T-helper 17 cell (primary cell): ENCODE data around the gene SMYD1. TPM values are rescaled to one million over a fixed set of nuclear protein-coding genes. Genes with fewer than 3 reads are reported as not detected.
A peak's percentile ranks its signal among the peaks of the same experiment; 100 is the strongest.
"Not testable (repeated sequence)": the region's sequence is repeated elsewhere in the genome, so short reads cannot be mapped to it uniquely, and the experiment has no call there.

Source experiments
- ATAC-seq: fragments of 150-1000 bp; cut with Tn5 transposase; 2 replicates; pipeline ENCODE4 v1.10.0; 2021; ENCODE audit warnings: mild to moderate bottlenecking, moderate library complexity
- DNase-seq, 3 donors: peaks; one replicate each; pipeline versions ENCODE4 v3.0.0 to v3.0.0-alpha.2; 2020 to 2021
- H3K9me3 ChIP-seq: one replicate; pipeline ENCODE4 v1.7.0; 2013; ENCODE audit warnings: low read length, mild to moderate bottlenecking; ENCODE audit not compliant: control insufficient read depth, poor library complexity, severe bottlenecking
- H3K27ac Mint-ChIP-seq: one replicate; pipeline ENCODE4 v1.8.0; 2022; ENCODE audit warnings: mild to moderate bottlenecking, moderate library complexity, mixed read lengths
- H3K27me3 Mint-ChIP-seq: one replicate; pipeline ENCODE4 v1.8.0; 2022; ENCODE audit warnings: mixed read lengths
- H3K36me3 Mint-ChIP-seq: one replicate; pipeline ENCODE4 v1.8.0; 2022; ENCODE audit warnings: low read depth, mixed read lengths
- H3K4me1 Mint-ChIP-seq: one replicate; pipeline ENCODE4 v1.8.0; 2022; ENCODE audit warnings: mild to moderate bottlenecking, mixed read lengths
- H3K4me3 Mint-ChIP-seq: one replicate; pipeline ENCODE4 v1.8.0; 2022; ENCODE audit warnings: mild to moderate bottlenecking, moderate library complexity, mixed read lengths
- total RNA-seq, 4 donors: library from RNA in 2 of 4; stranded (reverse) in 2 of 4; gene quantifications; one replicate each; pipeline ENCODE4 v1.2.3 and lab custom pipeline; 2022 to 2026

SMYD1 gene
- not detected for total RNA-seq
- 0 reads per million in 2 donors for total RNA-seq (lab: John Stamatoyannopoulos, UW)

- Mint-ChIP-seq H3K27ac (no peak within 1 kb of the TSS), H3K4me3 (no peak within 1 kb of the TSS), H3K4me1 (no peaks in the 10 kb centered on the region), H3K27me3 (peaks cover 7% of the 10 kb centered on the region), H3K36me3 (no peaks in the 10 kb centered on the region)
- no peak for DNase-seq
- no peaks in the 10 kb centered on the region for H3K9me3 ChIP-seq
- no peak for ATAC-seq
These were observed at the start of gene SMYD1 for GRCh38 chr2:88067598-88067997. Gene SMYD1, plus strand, starts transcription at chr2:88067825. Its CDS starts 40 bp downstream, at chr2:88067865.

DNA sequence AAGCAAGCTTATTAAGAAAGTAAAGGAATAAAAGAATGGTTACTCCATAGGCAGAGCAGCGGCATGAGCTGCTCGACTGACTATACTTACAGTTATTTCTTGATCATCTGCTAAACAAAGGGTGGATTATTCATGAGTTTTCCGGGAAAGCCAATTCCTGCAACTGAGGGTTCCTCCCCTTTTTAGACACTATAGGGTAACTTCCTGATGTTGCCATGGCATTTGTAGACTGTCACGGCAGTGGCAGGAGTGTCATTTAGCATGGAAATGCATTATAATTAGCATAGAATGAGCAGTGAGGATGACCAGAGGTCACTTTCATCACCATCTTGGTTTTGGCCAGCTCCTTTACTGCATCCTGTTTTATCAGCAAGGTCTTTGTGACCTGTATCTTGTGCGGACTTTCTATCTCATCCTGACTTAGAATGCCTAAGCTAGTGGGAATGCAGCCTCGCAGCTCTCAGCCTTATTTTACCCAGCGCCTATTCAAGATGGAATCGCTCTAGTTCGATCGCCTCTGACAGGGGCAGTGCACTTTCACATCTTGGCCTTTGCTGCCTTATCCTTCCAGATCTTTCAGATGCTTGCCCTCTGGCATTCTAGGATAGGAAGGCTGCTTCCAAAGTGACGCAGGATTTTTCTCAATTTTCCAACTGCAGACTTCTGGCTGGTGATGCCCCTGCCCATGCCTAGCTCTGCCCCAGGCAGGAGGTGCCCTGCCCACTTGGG, 49.4 kb upstream of the SMYD1 start:
- H3K4me3 Mint-ChIP-seq, result peak overlapping the region; percentile 98
- H3K4me1 Mint-ChIP-seq, result peaks cover 17% of the 10 kb centered on the region
- not testable (repeated sequence) for H3K36me3 Mint-ChIP-seq, DNase-seq, ATAC-seq, H3K27me3 Mint-ChIP-seq, H3K9me3 ChIP-seq
- peak overlapping the region; percentile 99 for H3K27ac Mint-ChIP-seq

- Mint-ChIP-seq H3K27me3 (no peaks in the 10 kb centered on the region), H3K27ac (no peak overlapping the region), H3K36me3 (peaks cover 2% of the 10 kb centered on the region), H3K4me1 (peaks cover 17% of the 10 kb centered on the region), H3K4me3 (no peak overlapping the region)
- DNase-seq (no peak), ATAC-seq (no peak)
- H3K9me3 ChIP-seq, result no peaks in the 10 kb centered on the region
These were observed 48.7 kb upstream of the SMYD1 start for GRCh38 chr2:88018909-88019308.

DNA sequence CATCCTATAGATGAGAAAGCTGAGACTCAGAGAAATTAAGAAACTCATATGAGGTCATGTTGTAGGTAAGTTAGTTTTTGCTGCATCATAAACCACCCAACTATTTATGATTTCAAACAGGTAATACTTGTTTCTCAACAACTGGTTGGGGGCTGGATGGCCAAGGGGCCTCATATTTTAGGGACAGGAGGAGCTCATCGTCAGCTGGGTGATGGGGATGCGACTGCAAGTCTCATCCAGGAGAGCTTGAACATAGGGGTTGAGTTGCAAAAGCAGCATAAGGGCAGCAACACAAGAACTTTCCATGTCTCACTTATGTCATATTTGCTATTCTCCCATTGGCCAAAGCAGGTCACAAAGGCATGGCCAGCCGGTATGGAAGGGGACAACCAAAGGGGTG, 47.6 kb upstream of the SMYD1 start:
- DNase-seq (no peak), ATAC-seq (no peak)
- H3K36me3 Mint-ChIP-seq, result peaks cover 2% of the 10 kb centered on the region
- H3K4me3 Mint-ChIP-seq, result no peak overlapping the region
- peaks cover 17% of the 10 kb centered on the region for H3K4me1 Mint-ChIP-seq
- H3K27me3 Mint-ChIP-seq, result no peaks in the 10 kb centered on the region
- no peak overlapping the region for H3K27ac Mint-ChIP-seq
- no peaks in the 10 kb centered on the region for H3K9me3 ChIP-seq

- Mint-ChIP-seq H3K36me3 (no peaks in the 10 kb centered on the region), H3K4me3 (no peak overlapping the region), H3K4me1 (peaks cover 3% of the 10 kb centered on the region), H3K27ac (no peak overlapping the region), H3K27me3 (no peaks in the 10 kb centered on the region)
- ATAC-seq, result no peak
- H3K9me3 ChIP-seq, result no peaks in the 10 kb centered on the region
- DNase-seq, result no peak
These were observed 45.0 kb upstream of the SMYD1 start for GRCh38 chr2:88022669-88022921.

DNA sequence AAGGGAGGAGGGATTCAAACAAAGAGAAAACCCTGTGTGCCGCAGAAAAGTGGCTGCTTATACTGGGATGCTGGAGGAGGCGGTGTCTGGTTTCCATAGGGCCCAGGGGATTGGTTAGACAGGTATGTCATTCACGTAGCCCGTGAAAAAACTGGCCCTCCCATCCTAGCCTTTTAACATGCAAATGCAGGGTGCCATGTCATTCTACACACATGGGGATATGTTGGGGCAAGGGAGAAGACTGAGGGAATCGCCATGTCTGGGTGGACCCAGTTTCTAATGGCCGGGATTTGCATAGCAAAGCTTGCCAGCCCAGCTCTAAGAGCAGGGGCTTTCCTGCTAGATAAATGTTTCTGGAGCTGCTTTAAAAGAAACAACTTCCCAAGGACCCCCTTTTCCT, 43.1 kb upstream of the SMYD1 start:
- no peaks in the 10 kb centered on the region for H3K9me3 ChIP-seq
- Mint-ChIP-seq H3K27ac (no peak overlapping the region), H3K4me3 (no peak overlapping the region), H3K36me3 (peaks cover 7% of the 10 kb centered on the region), H3K4me1 (peaks cover 4% of the 10 kb centered on the region), H3K27me3 (no peaks in the 10 kb centered on the region)
- DNase-seq (no peak), ATAC-seq (no peak)

- H3K4me3 Mint-ChIP-seq, result no peak overlapping the region
- H3K36me3 Mint-ChIP-seq, result peaks cover 7% of the 10 kb centered on the region
- no peak overlapping the region for H3K27ac Mint-ChIP-seq
- H3K27me3 Mint-ChIP-seq, result no peaks in the 10 kb centered on the region
- peaks cover 4% of the 10 kb centered on the region for H3K4me1 Mint-ChIP-seq
- ATAC-seq (no peak), DNase-seq (no peak)
- no peaks in the 10 kb centered on the region for H3K9me3 ChIP-seq
These were observed 39.8 kb upstream of the SMYD1 start for GRCh38 chr2:88027697-88028389.

DNA sequence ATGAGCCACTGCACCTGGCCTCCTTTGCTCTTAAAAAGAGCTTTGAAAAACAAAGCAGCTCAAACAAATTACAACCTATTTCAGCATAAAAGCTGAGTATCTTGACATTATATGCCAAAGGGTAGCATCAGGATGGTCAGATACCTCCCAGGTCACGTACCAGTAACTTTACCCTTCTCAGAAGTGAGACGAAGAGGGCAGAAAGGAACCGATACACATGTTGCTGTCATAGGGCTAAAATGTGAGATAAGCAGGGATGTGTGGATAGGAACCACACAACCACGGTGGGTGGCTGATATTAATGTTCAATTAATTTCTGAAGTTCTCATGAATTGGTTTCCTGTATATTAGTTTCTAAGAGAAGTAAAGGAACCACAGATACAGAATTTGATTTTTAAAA, 38.7 kb upstream of the SMYD1 start:
- no peaks in the 10 kb centered on the region for H3K9me3 ChIP-seq
- ATAC-seq (no peak), DNase-seq (no peak)
- no peak overlapping the region for H3K27ac Mint-ChIP-seq
- H3K4me3 Mint-ChIP-seq, result no peak overlapping the region
- H3K27me3 Mint-ChIP-seq, result no peaks in the 10 kb centered on the region
- H3K4me1 Mint-ChIP-seq, result peaks cover 4% of the 10 kb centered on the region
- peaks cover 7% of the 10 kb centered on the region for H3K36me3 Mint-ChIP-seq

GRCh38 chr2:88032070-88032702, 35.4 kb upstream of the SMYD1 start:
- H3K9me3 ChIP-seq, result no peaks in the 10 kb centered on the region
- ATAC-seq (no peak), DNase-seq (no peak)
- Mint-ChIP-seq H3K4me3 (no peak overlapping the region), H3K4me1 (peaks cover 8% of the 10 kb centered on the region), H3K27me3 (no peaks in the 10 kb centered on the region), H3K36me3 (peaks cover 7% of the 10 kb centered on the region), H3K27ac (no peak overlapping the region)

DNA sequence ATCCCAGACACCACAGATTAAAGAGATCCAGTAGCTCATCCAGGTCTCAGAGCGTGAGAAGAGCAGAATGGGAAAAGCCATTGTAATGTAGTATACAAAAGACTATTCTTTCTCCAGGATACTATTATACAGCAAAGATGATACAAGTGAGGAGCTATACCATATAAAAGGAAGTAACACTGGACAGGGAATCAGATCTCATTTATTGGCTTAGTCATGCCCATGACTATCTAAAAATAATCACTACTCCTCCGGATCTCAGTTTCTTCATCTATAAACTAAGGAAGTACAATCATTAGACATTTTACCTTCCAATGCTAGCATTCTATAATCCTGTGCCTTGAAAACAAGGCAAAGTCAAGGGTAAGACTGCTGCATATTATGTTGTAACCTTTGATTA, 31.4 kb upstream of the SMYD1 start:
- H3K36me3 Mint-ChIP-seq, result peaks cover 5% of the 10 kb centered on the region
- H3K9me3 ChIP-seq, result no peaks in the 10 kb centered on the region
- no peak overlapping the region for H3K4me3 Mint-ChIP-seq
- no peak overlapping the region for H3K27ac Mint-ChIP-seq
- H3K4me1 Mint-ChIP-seq, result peaks cover 14% of the 10 kb centered on the region
- no peak for ATAC-seq
- H3K27me3 Mint-ChIP-seq, result no peaks in the 10 kb centered on the region
- DNase-seq, result no peak

DNA sequence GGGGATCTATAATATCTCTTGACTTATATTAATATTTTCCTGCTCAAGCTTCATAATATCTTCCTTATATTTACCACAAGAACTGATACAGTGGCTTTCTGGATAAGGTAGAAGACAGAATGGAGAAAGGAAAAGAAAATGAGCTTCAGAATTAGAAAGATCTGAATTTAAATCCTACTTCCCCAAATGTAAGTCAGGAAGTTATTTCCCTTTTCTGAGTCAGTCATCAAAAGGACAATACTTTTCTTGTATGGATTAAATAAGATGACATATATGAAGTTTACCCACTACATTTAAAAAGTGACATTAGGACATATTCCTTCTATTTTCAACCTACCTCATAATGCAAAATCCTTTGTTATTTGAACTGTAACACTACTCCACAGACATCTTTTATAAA, 31.0 kb upstream of the SMYD1 start:
- Mint-ChIP-seq H3K4me3 (no peak overlapping the region), H3K27ac (no peak overlapping the region), H3K36me3 (peaks cover 5% of the 10 kb centered on the region), H3K27me3 (no peaks in the 10 kb centered on the region), H3K4me1 (peaks cover 15% of the 10 kb centered on the region)
- no peak for ATAC-seq
- no peaks in the 10 kb centered on the region for H3K9me3 ChIP-seq
- DNase-seq, result no peak

- DNase-seq, result no peak
- no peaks in the 10 kb centered on the region for H3K9me3 ChIP-seq
- ATAC-seq, result no peak
- Mint-ChIP-seq H3K36me3 (peaks cover 7% of the 10 kb centered on the region), H3K4me3 (no peak overlapping the region), H3K27me3 (no peaks in the 10 kb centered on the region), H3K27ac (no peak overlapping the region), H3K4me1 (peaks cover 17% of the 10 kb centered on the region)
These were observed 29.1 kb upstream of the SMYD1 start for GRCh38 chr2:88038263-88039105.

DNA sequence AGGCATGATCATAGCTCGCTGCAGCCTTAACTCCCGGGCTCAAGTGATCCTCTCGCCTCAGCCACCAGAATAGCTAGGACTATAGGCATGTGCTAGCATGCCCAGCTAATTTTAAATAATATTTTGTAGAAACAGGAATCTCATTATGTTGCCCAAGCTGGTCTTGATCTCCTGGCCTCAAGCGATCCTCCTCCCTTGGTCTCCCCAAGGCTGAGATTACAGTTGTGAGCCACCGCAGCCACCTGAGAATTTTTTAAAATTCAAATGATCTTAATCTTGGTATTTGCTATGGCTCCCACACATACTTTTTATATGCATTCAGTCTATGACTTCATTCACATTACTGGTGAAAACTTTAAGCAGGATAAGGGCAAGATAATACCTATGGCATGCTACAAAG, 25.1 kb upstream of the SMYD1 start:
- peak overlapping the region; percentile 16 for H3K27ac Mint-ChIP-seq
- DNase-seq (no peak), ATAC-seq (no peak)
- H3K9me3 ChIP-seq, result no peaks in the 10 kb centered on the region
- no peaks in the 10 kb centered on the region for H3K27me3 Mint-ChIP-seq
- peaks cover 7% of the 10 kb centered on the region for H3K36me3 Mint-ChIP-seq
- H3K4me3 Mint-ChIP-seq, result no peak overlapping the region
- peaks cover 19% of the 10 kb centered on the region for H3K4me1 Mint-ChIP-seq
